Gastrocnemius medialis (tissue), 4 donors: ENCODE data around the gene AGPS.

Experiments
- CTCF ChIP-seq, 5 experiments: fragments of 450-650 bp in 3 of 5; fragments of 200-600 bp in 2 of 5; sonication (generic) in 2 of 5; IDR thresholded peaks in 4 of 5; conservative IDR thresholded peaks in 1 of 5; 1 replicate in 4 of 5; 2 replicates in 1 of 5; pipeline ENCODE4 v1.5.1; 2016 to 2019; ENCODE audit warnings: antibody characterized with exemption in 5 of 5, mild to moderate bottlenecking in 3 of 5, moderate library complexity in 3 of 5
- POLR2A ChIP-seq, 2 donors: fragments of 450-650 bp; IDR thresholded peaks; one replicate each; pipeline ENCODE4 v1.6.1; 2017; ENCODE audit warnings: antibody characterized with exemption in 2 of 2, mild to moderate bottlenecking in 2 of 2, moderate library complexity in 2 of 2

GRCh38 chr2:177529166-177529565 lies 136.6 kb downstream of the AGPS start:
- TF ChIP-seq CTCF (IDR thresholded peaks at IDR 0.05 in 4 of 5, conservative IDR thresholded peaks at IDR 0.05 in 1 of 5) (no peak), POLR2A (IDR thresholded peaks at IDR 0.05) (no peak)
